HFFc6 (cell line): ENCODE measurements around the gene ROBO1. TPM values are rescaled to one million over a fixed set of nuclear protein-coding genes. Genes with fewer than 3 reads are reported as not detected.
A peak's percentile ranks its signal among the peaks of the same experiment; 100 is the strongest.
"Not testable (repeated sequence)": the region's sequence is repeated elsewhere in the genome, so short reads cannot be mapped to it uniquely, and the experiment has no call there.

ENCODE experiments used
- DNase-seq: peaks from one replicate; pipeline ENCODE4 v3.0.0-alpha.2; 2018
- H3K27ac Mint-ChIP-seq: 2 replicates; pipeline ENCODE4 v1.8.0; 2020; ENCODE audit warnings: mild to moderate bottlenecking, mixed read lengths
- H3K27me3 Mint-ChIP-seq: 2 replicates; pipeline ENCODE4 v1.8.0; 2021; ENCODE audit warnings: mild to moderate bottlenecking, moderate library complexity, mixed read lengths; ENCODE audit not compliant: insufficient read depth
- H3K36me3 Mint-ChIP-seq: 2 replicates; pipeline ENCODE4 v1.8.0; 2021; ENCODE audit warnings: low read depth, mixed read lengths
- H3K4me1 Mint-ChIP-seq: 2 replicates; pipeline ENCODE4 v1.8.0; 2020; ENCODE audit warnings: low read depth, mixed read lengths
- H3K4me3 Mint-ChIP-seq: 2 replicates; pipeline ENCODE4 v1.8.0; 2020; ENCODE audit warnings: mild to moderate bottlenecking, moderate library complexity, mixed read lengths
- H3K9me3 Mint-ChIP-seq: 2 replicates; pipeline ENCODE4 v1.8.0; 2020; ENCODE audit warnings: mild to moderate bottlenecking, mixed read lengths
- total RNA-seq, 6 experiments: library from RNA; stranded (reverse); fragmentation: NEBNext Ultra II Directional; extraction: Animal tissue kit (Norgen Biotek cat#: 25700); gene quantifications; 2 replicates in 1 of 6; 3 replicates in 5 of 6; pipeline ENCODE4 v1.2.3, GENCODE V29; 2021
- TF ChIP-seq, protein P1 (sequence below): fragments of 200-600 bp; sonication (generic); IDR thresholded peaks from 2 replicates; pipeline ENCODE4 v1.5.0; 2021; ENCODE audit warnings: antibody characterized with exemption, mild to moderate bottlenecking

The ROBO1 gene
- total RNA-seq, 6 experiments from 2014 or later, result 38.7 to 51.3 (median 41.7) TPM

DNA sequence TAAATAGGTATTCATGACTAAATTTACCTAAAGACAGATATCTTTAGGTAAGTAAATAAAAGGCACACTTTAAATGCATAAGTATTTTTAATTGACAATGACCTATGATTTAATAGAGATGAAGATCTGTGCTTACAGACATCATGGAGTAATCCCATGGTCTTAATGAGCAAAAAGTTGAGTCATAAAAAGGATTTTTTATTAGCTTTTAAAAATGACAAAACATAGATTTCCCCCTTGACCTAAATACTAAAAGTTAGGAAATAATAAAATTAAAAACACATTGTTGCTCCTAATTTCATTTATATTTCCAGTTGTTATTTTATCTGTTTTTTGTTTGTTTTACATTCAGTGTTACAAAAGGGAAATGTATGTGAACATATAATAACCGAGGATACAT, 1005.7 kb downstream of the ROBO1 start:
- no peaks in the 10 kb centered on the region for H3K36me3 Mint-ChIP-seq
- peaks cover 11% of the 10 kb centered on the region; the same call in 1 of the 2 replicates for H3K4me1 Mint-ChIP-seq
- no peak for DNase-seq
- H3K9me3 Mint-ChIP-seq, result no peaks in the 10 kb centered on the region
- peaks cover 2% of the 10 kb centered on the region; the same call in 1 of the 2 replicates for H3K27me3 Mint-ChIP-seq
- TF ChIP-seq, protein P1, sequence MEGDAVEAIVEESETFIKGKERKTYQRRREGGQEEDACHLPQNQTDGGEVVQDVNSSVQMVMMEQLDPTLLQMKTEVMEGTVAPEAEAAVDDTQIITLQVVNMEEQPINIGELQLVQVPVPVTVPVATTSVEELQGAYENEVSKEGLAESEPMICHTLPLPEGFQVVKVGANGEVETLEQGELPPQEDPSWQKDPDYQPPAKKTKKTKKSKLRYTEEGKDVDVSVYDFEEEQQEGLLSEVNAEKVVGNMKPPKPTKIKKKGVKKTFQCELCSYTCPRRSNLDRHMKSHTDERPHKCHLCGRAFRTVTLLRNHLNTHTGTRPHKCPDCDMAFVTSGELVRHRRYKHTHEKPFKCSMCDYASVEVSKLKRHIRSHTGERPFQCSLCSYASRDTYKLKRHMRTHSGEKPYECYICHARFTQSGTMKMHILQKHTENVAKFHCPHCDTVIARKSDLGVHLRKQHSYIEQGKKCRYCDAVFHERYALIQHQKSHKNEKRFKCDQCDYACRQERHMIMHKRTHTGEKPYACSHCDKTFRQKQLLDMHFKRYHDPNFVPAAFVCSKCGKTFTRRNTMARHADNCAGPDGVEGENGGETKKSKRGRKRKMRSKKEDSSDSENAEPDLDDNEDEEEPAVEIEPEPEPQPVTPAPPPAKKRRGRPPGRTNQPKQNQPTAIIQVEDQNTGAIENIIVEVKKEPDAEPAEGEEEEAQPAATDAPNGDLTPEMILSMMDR, result no peak
- H3K4me3 Mint-ChIP-seq, result no peak overlapping the region
- no peak overlapping the region for H3K27ac Mint-ChIP-seq

DNA sequence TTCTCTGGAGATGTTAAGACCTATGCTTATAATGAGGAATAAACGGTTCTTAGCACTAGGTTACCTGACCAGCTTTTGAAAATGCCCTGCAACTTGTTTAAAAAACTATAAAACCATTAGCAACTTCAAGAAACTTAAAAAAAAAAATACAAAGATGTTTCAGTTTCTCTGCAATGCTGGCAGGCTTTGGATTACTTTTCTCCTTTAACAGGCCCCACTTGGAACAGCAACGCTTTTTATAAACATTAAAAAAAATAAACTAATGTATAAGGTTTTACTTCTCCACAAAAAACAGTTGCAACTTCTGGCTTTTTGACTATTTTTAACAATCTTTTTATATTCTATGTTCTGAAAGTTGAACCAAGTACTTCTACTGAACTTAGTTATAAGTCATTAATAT, 1006.7 kb downstream of the ROBO1 start:
- Mint-ChIP-seq H3K27ac (no peak overlapping the region), H3K4me3 (no peak overlapping the region), H3K36me3 (no peaks in the 10 kb centered on the region), H3K4me1 (peaks cover 11% of the 10 kb centered on the region; the same call in 1 of the 2 replicates), H3K27me3 (peaks cover 2% of the 10 kb centered on the region; the same call in 1 of the 2 replicates), H3K9me3 (no peaks in the 10 kb centered on the region)
- TF ChIP-seq, protein P1, result no peak
- no peak for DNase-seq

DNA sequence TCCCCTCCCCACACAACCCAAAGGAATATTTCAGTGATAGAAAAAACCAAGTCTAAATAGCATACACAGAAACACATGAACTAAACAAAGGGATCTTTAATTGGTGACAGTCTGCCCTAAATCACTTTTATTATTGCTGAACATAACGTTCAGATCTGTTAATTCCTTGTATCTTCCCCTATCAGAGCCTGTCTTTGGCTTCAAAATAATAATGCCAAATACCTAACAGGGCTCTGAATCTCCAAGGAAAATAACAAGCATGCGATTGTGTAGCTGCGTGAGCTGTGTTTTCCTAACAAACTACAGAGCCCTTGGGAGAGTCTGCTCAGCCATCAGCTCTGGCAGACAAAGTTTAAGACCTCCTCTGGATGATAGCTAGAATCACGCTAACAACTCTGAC, 1010.1 kb downstream of the ROBO1 start:
- Mint-ChIP-seq H3K4me3 (no peak overlapping the region), H3K9me3 (no peaks in the 10 kb centered on the region), H3K27ac (no peak overlapping the region), H3K4me1 (peaks cover 29% of the 10 kb centered on the region), H3K36me3 (no peaks in the 10 kb centered on the region), H3K27me3 (peaks cover 2% of the 10 kb centered on the region; the same call in 1 of the 2 replicates)
- TF ChIP-seq, protein P1, result no peak
- no peak for DNase-seq

DNA sequence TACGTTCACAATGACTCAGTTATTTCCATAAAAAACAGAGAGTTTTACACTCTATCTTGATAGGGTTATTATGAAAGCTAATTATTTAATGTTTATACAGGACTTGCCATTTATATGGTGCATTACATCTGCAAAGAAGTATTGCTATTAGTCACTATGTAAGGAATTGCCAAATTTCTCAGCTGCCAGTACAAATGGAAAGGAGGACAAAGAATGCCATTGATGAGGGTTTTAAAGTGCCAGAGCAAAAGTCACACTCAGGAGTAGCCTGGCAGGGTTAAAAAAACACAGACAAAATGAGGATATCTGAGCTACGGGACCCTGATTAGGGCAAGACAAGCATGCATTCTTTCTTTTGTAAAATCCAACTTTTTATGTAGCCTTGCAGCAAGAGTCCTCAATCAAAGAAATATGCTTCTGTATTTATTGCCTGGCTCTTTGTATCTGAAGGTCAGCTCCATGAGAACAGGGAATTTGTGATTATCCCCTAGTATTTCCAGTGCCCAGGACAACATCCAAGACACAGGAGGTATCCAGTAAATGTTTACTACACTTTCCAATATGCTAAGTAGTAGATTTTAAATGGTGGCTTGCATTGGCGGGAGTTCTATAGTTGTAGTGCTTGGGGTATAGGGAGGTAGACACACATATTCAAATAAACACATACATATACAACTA, 1013.6 kb downstream of the ROBO1 start:
- peak; percentile 51 for DNase-seq
- H3K4me3 Mint-ChIP-seq, result no peak overlapping the region
- H3K36me3 Mint-ChIP-seq, result no peaks in the 10 kb centered on the region
- no peak overlapping the region for H3K27ac Mint-ChIP-seq
- H3K4me1 Mint-ChIP-seq, result peaks cover 40% of the 10 kb centered on the region
- TF ChIP-seq, protein P1, result no peak
- H3K9me3 Mint-ChIP-seq, result no peaks in the 10 kb centered on the region
- H3K27me3 Mint-ChIP-seq, result peaks cover 2% of the 10 kb centered on the region; the same call in 1 of the 2 replicates

DNA sequence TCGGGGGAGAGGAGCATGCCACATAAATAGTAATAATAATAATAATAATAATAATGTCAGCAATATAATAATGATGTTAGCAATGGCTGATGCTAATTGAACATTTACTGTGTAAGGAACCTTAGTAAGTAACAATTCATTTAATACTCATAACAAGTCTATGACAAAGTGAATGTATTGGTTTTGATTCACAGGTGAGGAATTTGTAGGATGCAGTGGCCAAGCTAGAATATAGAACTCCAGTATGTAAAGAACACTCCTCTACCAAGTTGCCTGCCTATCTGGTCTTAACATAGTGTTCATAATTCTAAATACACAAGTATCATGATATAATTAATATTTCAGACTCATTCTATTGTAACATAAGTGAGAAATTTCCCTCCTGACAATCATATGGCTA, 1016.5 kb downstream of the ROBO1 start:
- TF ChIP-seq, protein P1, result no peak
- Mint-ChIP-seq H3K4me1 (peaks cover 40% of the 10 kb centered on the region), H3K27ac (no peak overlapping the region), H3K27me3 (no peaks in the 10 kb centered on the region), H3K4me3 (no peak overlapping the region), H3K36me3 (no peaks in the 10 kb centered on the region), H3K9me3 (no peaks in the 10 kb centered on the region)
- DNase-seq, result no peak

DNA sequence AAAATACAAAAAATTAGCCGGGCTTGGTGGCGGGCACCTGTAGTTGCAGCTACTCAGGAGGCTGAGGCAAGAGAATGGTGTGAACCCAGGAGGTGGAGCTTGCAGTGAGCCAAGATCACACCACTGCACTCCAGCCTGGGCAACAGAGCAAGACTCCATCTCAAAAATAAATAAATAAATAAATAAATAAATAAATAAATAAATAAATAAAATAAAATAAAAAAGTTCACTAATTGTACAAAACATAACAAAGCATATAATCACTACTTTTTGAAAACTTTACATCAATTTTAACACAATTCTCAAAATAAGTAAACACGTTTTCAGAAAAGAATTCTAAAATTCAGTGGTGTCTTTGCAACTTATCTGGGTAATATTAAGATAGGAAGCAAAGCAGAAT, 1017.5 kb downstream of the ROBO1 start:
- peaks cover 40% of the 10 kb centered on the region for H3K4me1 Mint-ChIP-seq
- not testable (repeated sequence) for H3K27ac Mint-ChIP-seq, H3K27me3 Mint-ChIP-seq, H3K4me3 Mint-ChIP-seq, H3K9me3 Mint-ChIP-seq, H3K36me3 Mint-ChIP-seq, DNase-seq
